NOMO-1 treated with DMSO at 0.1 percent for 48 hours (cell line): ENCODE measurements around the gene BCR.

Experiments
- DNase-seq: peaks from one replicate; lab custom pipeline; 2025; ENCODE audit not compliant: unreplicated experiment; lab: John Stamatoyannopoulos, UW

Gene BCR

GRCh38 chr22:23258826-23259170 is 78.5 kb downstream of the BCR start:
- DNase-seq: no peak

DNA sequence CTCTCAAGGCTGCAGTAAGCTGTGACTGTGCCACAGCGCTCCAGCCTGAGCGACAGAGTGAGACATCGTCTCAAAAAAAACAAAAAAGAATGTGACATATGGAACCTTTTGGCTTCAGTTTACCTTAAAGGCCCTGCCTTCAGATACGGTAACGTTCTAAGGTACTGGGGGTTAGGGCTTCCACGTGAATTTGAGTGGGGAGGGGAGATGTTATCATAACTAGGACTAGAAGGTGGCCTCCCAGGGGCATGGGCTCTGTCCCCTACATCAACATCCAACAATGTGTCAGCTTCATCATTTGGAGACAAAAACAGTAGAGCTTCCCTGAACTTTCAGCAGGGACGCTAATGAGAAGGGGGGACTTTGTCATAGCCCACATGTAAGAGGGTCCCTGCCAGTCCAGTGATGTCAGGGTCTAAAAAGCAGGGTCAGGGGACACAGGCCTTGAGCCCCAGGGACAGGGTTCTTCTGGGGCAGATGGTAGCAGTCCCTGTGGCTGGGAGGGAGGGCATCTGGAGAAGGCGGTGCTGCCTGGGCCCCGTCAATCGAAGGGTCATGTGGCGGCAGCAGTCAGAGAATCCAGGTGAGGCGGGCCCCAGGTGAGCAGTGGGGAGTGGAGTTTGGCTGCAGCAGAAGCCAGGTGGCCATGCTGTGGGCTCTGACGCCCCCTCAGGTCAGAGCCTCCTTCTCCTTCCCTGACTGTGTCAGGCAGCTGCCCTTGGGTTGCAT is 79.8 kb downstream of the BCR start:
- DNase-seq: no peak

- no peak for DNase-seq
These were observed 80.6 kb downstream of the BCR start for GRCh38 chr22:23260645-23261581.

DNA sequence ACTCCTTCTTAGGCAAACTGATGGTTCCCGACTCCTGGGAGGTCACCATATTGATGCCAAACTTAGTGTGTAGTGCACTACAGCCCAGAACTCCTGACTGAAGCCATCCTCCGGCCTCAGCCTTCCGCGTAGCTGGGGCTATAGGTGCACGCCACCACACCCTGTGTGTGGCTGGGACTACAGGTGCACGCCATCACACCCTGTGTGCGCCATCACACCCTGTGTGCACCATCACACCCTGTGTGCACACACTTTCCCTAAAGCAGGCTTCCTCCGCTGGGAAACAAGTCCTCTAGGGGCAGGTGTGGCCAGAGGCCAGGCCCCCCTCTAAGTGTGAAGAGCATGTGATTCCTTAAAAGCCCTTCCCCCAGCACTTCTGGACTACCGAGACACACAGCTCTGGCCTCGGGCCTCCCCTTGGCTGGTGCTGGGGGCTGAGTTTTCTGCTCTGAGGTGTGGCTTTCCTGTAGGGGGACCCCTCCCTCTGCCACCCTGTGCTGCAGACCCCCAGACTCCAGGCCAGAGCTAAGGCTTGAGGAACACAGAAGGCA is 81.7 kb downstream of the BCR start:
- no peak for DNase-seq

- DNase-seq: no peak
These were observed 82.4 kb downstream of the BCR start for GRCh38 chr22:23262518-23263332.

DNA sequence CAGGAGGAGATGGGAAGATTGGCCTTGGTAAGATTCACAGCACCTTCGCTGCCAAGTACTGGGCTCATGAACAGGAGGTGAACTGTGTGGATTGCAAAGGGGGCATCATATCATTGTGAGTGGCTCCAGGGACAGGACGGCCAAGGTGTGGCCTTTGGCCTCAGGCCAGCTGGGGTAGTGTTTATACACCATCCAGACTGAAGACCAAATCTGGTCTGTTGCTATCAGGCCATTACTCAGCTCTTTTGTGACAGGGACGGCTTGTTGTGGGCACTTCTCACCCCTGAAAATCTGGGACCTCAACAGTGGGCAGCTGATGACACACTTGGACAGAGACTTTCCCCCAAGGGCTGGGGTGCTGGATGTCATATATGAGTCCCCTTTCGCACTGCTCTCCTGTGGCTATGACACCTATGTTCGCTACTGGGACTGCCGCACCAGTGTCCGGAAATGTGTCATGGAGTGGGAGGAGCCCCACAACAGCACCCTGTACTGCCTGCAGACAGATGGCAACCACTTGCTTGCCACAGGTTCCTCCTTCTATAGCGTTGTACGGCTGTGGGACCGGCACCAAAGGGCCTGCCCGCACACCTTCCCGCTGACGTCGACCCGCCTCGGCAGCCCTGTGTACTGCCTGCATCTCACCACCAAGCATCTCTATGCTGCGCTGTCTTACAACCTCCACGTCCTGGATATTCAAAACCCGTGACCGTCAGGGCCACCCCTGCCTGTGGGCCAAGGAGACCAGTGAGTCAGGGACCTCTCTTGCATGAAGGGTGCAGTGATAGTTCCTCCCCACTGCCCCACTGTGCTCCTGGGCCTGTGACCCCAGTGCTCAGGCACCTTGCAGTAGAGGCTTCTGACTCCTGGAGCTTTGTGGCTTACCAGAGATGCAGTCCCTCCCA is 83.6 kb downstream of the BCR start:
- no peak for DNase-seq

- no peak for DNase-seq
These were observed 84.5 kb downstream of the BCR start for GRCh38 chr22:23264610-23265367.

- DNase-seq: no peak
These were observed 85.0 kb downstream of the BCR start for GRCh38 chr22:23265368-23265700.

- no peak for DNase-seq
These were observed 86.5 kb downstream of the BCR start for GRCh38 chr22:23266780-23267179.

DNA sequence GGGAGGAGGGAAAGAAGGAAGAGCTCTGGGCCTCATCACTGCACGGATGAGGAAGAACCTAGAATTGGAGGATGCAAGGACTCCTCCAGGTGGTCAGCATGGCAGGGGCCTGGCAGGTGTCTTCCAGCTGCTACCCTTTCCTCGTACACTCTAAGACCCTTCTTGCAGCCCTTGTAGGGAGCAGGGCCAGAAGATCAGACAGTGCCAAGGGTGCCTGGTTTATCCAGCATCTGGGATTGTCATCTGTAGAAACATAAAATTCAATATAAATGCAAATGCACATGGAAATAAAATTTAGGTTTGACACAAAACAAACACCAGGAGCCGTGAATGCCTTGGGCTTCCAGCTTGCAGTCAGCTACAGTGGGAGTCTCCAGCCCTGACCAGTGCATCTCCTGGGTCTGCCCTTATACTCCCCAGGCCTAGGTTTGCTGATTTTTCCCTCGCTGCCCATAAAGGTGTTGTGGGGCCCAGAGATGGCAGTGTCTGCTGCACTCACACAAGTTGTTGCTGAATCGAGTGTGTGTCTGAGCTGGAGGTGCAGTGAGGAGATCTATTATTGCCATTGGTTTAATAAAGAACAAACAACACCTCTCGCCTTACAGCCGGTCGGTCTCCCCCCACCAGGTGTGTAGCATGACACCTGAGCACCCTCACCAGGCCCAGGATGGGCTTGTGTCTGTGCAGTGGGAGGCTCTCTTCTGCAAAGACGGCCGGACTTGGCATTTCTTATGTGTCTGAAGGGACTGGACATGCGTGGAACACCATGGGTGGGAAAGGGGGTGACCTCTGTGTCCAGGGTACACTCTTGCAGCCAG is 87.1 kb downstream of the BCR start:
- no peak for DNase-seq

- no peak for DNase-seq
These were observed 87.9 kb downstream of the BCR start for GRCh38 chr22:23268139-23268712.

DNA sequence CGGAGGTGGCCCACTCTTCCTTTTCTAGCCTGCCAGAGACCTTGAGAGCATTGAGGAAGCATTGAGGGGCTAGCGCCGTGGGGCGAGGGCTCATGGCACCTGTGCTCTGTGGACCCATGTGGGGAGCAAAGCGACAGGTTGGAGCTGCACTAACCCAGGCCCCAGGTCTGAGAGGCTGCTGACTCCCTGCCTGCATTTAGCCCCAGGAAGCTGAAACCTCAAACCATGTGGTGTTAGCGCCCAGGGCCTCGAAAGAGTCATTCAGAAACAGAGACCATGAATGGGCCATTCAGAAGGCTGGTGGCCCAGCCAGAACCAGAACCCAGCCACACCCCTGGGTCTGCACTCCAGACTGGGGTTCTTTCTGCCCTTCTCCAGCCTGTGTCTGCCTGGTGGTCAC is 88.6 kb downstream of the BCR start:
- no peak for DNase-seq

DNA sequence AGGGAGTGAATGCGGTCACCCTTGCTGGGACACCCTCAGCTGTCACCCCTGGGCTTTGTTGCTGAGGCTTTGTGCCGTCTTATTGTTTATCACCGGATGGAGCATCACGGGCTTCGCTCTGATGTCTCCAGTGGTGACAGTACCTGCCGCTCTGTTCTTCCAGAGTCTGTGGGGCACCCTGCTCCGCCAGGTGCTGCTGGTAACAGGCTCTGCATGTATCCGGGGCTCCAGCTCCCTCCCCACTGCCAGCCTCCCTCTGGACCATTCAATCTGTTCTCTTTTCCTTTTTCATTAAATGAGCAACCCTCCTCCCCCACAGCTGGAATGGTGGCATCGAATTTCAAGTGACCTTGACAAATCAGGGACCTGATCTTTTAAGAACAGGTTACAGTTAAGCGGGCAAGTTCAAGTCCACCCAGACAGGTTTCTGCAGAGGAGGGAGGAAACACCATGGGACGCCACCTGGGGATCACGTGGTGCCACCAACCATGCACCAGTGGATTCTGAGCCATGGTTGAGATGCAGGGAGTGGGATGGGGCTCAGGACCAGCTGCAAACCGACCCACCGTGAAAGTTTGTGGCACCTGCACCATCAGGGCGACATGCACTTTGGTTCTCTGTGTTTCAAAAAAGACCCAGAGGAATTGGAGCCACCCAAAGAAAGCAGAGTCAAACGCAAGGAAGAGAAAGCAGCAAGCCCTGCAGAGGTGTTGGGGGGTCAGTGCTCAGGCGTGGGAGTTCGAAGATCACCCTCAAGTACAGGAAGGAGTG is 89.3 kb downstream of the BCR start:
- DNase-seq: no peak

DNA sequence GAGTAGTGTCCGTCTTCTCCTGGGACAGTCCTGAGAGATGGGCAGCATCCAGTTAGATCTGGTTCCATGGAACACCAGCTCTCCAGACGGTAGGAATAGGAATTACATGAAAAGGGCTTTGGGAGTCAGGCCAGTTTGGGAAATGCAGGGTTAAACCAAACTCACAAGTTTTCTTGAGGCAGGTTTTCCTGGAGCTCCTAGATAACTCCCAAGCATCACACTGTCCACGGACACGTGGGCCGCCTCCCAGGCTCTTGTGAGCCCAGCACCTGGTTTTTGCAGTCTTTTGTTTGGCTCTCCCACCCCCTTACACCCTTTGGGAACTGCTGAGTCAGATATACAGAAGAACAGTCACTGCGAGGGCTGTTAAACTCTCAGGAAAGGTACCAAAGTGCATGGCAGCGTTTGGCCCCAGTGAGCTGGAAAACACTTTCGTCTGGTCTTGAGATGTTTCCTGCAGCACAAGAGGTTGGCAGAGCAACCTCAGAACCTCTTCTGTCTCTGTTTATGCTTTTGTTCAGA is 90.0 kb downstream of the BCR start:
- no peak for DNase-seq

GRCh38 chr22:23270798-23271596 is 90.7 kb downstream of the BCR start:
- DNase-seq: no peak

DNA sequence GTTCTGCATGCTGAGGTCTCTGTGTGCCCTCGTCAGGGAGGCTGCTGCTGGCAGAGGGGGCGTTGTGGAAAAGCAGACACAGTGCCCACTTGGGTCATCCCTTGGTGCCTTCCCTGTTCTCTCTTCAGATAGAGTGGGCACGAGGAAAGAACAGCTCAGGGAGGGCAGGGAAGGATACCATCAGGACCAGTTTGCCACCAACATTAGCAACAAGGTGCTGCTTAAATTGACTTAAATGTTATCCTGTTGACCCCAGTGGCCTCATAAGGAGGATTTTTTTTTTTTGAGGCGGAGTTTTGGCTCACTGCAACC is 91.2 kb downstream of the BCR start:
- DNase-seq: no peak

DNA sequence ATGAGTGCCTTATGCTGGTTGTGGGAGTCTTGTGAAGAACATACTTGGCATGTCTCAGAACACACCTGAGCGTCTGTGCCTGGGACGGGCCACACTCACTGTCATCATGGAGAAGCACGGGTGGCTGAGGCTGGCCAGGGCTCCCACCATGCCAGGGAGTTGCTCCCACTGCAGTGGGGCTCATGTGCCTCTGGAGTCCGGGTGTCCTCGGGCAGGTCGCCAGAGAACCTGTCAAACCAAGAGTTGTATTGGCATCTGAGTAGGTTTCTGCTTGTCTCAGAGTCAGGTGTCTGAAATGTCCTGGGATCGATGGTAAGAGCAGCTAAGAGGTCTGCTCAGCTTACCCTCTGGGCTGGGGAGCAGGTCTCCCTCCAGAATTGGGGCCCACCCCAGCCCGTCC is 92.1 kb downstream of the BCR start:
- no peak for DNase-seq
